Superior temporal gyrus (tissue), 1 donor: Measurements from ENCODE around the gene SCG5.

ENCODE experiments used
- DNase-seq: peaks from one replicate; pipeline ENCODE4 v3.0.0-alpha.2; 2016; ENCODE audit errors: extremely low spot score

Gene SCG5

DNA sequence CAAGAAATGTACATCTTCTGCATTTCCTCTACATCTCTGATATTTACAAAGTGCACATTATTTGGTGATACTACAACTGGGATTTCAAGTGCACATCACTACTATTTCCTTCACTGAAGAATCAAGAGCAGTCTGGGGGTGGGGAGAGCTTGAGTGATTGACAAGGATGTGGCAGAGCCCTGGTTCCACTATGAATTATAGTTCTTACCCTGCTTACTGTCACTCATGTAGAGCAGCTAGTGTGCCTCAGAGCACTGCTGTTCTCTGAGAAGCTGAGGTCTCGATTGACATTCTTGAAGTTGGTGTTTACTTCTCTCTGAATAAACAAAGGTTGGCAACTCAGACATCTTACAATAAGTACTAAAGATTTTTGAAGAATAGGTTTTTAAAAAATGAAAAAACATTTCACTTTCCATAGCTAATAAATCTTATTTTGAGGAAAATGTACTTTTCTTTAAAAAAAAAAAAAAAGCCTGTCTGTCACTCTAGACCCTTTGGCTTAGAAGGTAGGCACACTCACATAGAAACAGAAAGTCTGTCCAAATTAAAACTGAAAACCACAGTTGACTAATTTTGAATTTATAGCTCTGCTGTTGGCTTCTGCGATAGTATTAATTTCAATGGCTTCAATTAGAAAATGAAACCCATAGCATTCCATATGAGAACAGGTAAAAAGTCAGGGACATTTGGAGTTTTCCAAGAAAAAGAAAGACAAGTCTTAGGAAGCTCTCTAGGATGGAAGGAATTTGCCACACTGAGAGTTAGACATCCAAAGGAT is 81.8 kb downstream of the SCG5 start:
- DNase-seq, result no peak

DNA sequence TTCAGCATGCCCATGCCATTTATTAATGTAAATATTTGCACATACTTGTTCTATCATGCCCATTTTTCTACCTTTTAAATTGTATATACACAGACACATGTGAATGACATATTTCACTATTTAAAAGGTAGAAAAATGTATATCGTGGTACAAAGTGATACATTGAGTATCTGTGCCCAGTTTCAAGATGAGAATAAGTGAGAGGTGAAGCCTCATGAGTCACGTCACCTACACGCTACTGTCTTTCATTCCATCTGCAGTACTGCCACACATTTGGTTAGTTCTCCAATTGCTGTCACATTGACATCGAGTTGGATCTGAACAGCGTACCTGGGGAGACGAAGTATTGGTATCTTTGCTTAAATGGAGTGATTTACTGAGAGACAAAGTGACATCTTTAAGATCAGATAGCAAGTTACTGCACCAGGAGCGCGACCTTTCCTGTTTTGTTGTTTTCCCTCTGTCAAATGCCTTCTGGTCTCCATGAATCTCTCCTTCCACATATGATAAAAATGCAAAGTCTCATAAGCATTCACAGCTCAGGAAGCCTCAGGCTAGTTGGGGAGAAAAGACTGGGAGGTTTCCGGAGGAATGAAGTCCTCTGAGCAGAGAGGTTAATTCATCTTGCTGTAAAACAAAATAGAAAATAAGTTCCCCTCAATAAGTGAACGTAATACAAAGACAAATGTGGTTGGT is 88.3 kb downstream of the SCG5 start:
- DNase-seq, result no peak

DNA sequence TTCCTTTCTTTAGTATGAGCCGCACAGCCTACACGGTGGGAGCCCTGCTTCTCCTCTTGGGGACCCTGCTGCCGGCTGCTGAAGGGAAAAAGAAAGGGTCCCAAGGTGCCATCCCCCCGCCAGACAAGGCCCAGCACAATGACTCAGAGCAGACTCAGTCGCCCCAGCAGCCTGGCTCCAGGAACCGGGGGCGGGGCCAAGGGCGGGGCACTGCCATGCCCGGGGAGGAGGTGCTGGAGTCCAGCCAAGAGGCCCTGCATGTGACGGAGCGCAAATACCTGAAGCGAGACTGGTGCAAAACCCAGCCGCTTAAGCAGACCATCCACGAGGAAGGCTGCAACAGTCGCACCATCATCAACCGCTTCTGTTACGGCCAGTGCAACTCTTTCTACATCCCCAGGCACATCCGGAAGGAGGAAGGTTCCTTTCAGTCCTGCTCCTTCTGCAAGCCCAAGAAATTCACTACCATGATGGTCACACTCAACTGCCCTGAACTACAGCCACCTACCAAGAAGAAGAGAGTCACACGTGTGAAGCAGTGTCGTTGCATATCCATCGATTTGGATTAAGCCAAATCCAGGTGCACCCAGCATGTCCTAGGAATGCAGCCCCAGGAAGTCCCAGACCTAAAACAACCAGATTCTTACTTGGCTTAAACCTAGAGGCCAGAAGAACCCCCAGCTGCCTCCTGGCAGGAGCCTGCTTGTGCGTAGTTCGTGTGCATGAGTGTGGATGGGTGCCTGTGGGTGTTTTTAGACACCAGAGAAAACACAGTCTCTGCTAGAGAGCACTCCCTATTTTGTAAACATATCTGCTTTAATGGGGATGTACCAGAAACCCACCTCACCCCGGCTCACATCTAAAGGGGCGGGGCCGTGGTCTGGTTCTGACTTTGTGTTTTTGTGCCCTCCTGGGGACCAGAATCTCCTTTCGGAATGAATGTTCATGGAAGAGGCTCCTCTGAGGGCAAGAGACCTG is 89.5 kb downstream of the SCG5 start:
- no peak for DNase-seq

DNA sequence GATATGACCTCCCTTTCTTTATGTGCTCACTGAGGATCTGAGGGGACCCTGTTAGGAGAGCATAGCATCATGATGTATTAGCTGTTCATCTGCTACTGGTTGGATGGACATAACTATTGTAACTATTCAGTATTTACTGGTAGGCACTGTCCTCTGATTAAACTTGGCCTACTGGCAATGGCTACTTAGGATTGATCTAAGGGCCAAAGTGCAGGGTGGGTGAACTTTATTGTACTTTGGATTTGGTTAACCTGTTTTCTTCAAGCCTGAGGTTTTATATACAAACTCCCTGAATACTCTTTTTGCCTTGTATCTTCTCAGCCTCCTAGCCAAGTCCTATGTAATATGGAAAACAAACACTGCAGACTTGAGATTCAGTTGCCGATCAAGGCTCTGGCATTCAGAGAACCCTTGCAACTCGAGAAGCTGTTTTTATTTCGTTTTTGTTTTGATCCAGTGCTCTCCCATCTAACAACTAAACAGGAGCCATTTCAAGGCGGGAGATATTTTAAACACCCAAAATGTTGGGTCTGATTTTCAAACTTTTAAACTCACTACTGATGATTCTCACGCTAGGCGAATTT is 91.2 kb downstream of the SCG5 start:
- DNase-seq, result no peak

DNA sequence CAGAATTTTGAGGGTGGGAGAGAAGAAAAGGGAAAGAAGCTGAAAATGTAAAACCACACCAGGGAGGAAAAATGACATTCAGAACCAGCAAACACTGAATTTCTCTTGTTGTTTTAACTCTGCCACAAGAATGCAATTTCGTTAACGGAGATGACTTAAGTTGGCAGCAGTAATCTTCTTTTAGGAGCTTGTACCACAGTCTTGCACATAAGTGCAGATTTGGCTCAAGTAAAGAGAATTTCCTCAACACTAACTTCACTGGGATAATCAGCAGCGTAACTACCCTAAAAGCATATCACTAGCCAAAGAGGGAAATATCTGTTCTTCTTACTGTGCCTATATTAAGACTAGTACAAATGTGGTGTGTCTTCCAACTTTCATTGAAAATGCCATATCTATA is 91.8 kb downstream of the SCG5 start:
- DNase-seq, result no peak

DNA sequence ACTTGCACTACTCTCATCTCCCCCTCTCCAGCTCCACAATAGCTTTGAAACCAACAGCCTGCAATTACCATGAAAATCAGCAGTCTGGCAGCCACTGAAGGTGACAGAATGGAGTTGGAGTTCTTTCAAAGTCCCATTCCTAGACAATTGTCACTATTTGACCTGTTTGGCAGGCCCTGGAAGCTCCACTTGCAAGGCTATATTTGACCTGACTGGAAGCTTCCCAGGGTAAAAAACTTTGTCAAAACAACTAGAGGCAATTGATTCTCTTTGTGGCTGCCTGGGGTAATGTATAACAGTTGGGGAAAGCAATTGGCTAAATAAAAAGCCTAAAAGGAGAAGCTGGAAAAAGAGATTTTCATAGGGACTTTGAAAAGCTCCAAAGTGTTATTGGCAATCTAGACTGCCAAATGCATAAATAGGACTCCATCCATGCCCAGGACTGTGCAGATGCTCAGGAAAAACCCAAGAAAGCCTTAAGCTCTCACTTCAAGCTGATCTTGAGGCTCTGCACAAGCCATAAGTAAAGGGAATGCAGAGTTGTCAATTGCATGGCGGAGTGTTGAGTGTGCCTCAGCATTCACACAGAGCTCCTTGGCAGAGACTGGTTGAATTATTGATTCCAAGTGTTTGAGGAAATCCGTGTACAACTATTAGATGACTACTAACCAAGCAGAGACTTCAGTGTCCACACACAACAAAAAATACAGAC is 94.6 kb downstream of the SCG5 start:
- no peak for DNase-seq

DNA sequence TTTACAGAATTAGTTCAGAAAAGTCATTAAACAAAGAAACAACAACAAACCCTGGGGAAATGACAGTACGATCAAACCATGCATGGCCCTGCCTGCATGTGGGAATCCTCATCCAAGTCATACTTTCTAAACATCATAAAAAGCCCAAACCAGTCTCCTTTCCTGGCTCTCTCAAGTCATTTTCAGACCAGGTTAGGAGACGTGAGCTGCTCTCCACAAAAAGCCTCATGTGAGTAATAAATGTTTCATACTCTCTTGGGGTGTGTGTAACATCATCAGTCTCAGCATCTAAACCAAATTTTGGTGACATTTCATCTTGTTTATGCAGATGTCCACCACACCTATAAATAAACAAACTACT is 95.2 kb downstream of the SCG5 start:
- DNase-seq, result no peak

DNA sequence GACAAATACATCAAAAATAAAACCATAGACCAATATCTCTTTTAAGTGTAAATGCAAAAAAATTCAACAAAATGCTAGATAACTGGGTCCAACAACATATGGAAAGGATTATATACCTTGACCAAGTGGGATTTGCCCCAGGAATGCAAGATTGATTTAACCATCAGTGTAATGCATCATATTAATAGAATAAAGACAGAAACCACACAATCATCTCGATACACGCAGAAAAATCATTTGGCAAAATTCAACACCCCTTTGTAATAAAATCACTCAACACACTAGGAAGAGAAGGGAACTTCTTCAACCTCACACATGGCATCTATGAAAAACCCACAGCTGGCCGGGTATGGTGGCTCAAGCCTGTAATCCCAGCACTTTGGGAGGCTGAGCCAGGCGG is 95.8 kb downstream of the SCG5 start:
- DNase-seq, result no peak

DNA sequence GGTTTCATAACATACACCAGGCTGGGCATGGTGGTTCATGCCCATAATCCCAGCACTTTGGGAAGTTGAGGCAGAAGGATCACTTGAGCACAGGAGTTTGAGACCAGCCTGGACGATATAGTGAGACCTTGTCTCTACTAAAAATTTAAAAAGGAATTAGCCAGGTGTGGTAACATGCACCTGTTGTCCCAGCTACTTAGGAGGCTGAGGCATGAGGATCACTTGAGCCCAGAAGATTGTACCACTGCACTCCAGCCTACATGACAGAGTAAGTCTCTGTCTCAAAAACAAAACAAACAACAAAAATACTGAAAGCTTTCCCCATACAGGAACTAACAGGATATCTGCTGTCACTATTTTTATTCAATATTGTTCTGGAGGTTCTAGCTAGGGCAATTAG is 97.2 kb downstream of the SCG5 start:
- DNase-seq, result no peak

DNA sequence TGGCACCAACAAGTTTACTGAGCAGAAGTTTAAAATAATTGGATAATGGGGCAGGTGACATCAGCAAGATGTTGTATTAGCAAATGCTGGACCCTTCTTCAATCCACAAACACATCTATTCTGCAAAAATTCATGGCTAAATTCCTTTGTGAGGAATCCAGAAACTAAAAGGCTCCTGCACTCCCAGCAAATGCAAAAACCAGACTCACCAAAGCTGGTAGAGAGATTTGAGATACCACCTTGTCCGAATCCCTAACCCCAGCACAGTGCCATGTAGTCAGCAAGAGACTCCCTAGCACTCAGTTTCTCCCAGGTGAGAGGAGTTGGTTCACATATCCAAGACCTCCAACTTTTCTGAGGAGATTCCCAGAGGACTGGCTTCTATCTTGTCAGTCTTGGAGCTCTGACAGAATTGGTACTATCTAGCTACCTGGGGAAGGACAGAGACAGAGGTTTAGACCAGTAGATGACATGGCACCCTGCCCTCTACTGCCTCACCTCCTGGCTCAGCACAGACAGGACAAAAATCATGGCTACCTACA is 98.1 kb downstream of the SCG5 start:
- no peak for DNase-seq

DNA sequence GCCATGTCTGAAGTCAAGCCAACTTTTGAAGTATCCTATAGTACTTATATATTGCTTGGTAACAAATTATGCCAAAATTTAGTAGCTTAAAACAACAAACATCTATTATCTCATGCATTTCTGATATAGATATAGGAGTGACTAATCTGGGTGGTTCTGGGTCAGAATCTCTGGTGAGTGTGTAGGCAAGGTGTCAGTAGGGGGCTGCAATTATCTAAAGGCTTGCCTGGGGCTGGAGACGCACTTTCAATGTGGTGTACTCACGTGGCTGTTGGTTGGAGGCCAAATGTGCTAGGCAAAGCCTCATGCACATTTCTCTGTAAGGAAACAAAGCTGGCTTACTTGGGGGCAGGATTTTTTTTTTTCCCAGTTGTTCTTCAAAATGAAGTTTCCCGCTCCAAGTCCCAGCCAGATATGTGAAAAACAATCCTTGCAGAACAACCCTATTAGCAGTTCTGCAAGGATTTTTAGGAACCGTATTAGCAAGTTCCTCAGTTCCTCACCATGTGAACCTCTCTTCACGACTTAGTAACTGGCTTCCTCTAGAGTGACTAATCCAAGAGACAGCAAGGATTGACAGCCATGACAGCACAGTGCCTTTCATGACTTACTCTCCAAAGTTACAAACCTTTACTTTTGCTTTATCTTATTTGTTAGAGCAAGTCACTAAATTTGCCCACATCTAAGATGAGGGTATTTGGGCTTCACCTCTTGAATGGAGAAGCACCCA is 102.1 kb downstream of the SCG5 start:
- DNase-seq, result no peak

DNA sequence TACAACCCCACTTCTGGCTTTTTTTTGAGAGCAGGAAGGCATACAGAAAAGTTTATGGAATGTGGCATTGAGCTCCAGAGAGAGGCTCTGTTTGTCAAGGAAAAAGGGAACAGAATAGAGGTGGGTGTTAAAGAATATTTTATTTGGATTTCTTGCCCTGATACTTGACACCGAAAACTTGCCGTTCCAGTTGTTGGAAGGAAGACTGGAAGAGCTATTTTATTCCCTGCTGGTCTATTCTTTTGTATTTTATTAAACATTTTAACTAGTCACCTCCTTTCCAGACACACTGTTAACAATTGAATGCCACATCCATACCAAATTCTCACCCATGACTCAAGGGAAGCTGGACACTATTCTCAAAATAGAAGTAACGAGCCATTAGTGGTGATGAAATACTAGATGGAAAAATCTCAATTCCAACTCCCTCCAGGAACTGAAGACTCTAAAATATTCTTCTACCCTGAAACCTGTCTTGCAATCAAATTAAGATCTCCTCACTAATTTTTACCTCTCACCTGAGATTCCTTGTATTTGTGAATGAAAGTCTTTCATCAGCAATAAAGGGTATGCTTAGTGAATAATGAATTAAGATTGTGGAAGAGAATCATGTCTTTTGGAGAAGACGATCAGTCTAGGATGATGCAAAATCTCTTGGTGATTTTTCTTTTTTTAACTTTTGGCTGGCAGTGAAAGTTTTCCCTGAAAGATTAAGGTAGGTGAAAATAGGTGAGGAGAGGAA is 104.8 kb downstream of the SCG5 start:
- DNase-seq, result no peak
